Measurements from ENCODE around the gene AGAP1. TPM values are rescaled to one million over a fixed set of nuclear protein-coding genes. Genes with fewer than 3 reads are reported as not detected.
A peak's percentile ranks its signal among the peaks of the same experiment; 100 is the strongest.

AGAP1 gene
- total RNA-seq, 1 donor from 2014 or later = 39.0 TPM

- peak; percentile 68 for DNase-seq (ENCODE audit: low spot score)
- Mint-ChIP-seq H3K36me3 (ENCODE audit: low read depth) (no peaks in the 10 kb centered on the region), H3K4me1 (ENCODE audit: low read depth) (peaks cover 11% of the 10 kb centered on the region), H3K27ac (ENCODE audit: unreplicated experiment) (no peak overlapping the region), H3K9me3 (ENCODE audit: low read depth) (no peaks in the 10 kb centered on the region), H3K4me3 (ENCODE audit: unreplicated experiment) (no peak overlapping the region), H3K27me3 (ENCODE audit: low read depth) (no peaks in the 10 kb centered on the region)
- TF ChIP-seq CTCF (IDR thresholded peaks at IDR 0.05) = no peak
Observed at GRCh38 chr2:235539773-235540172, 45.9 kb downstream of the AGAP1 start.

GRCh38 chr2:235541016-235541415, 47.2 kb downstream of the AGAP1 start:
- H3K27ac Mint-ChIP-seq (ENCODE audit: unreplicated experiment) = no peak overlapping the region
- H3K36me3 Mint-ChIP-seq (ENCODE audit: low read depth) = no peaks in the 10 kb centered on the region
- DNase-seq (ENCODE audit: low spot score) = no peak
- H3K4me3 Mint-ChIP-seq (ENCODE audit: unreplicated experiment) = no peak overlapping the region
- peaks cover 11% of the 10 kb centered on the region for H3K4me1 Mint-ChIP-seq (ENCODE audit: low read depth)
- TF ChIP-seq CTCF (IDR thresholded peaks at IDR 0.05) = no peak
- no peaks in the 10 kb centered on the region for H3K9me3 Mint-ChIP-seq (ENCODE audit: low read depth)
- H3K27me3 Mint-ChIP-seq (ENCODE audit: low read depth) = no peaks in the 10 kb centered on the region

GRCh38 chr2:235541838-235542549, 48.2 kb downstream of the AGAP1 start:
- H3K9me3 Mint-ChIP-seq (ENCODE audit: low read depth) = no peaks in the 10 kb centered on the region
- DNase-seq (ENCODE audit: low spot score) = peak; percentile 39
- TF ChIP-seq CTCF (IDR thresholded peaks at IDR 0.05) = no peak

GRCh38 chr2:235542733-235543127, 48.9 kb downstream of the AGAP1 start:
- Mint-ChIP-seq H3K4me3 (ENCODE audit: unreplicated experiment) (no peak overlapping the region), H3K4me1 (ENCODE audit: low read depth) (peaks cover 8% of the 10 kb centered on the region), H3K36me3 (ENCODE audit: low read depth) (no peaks in the 10 kb centered on the region), H3K9me3 (ENCODE audit: low read depth) (no peaks in the 10 kb centered on the region), H3K27ac (ENCODE audit: unreplicated experiment) (no peak overlapping the region), H3K27me3 (ENCODE audit: low read depth) (no peaks in the 10 kb centered on the region)
- DNase-seq (ENCODE audit: low spot score) = peak; percentile 47
- TF ChIP-seq CTCF (IDR thresholded peaks at IDR 0.05) = no peak

More at GRCh38 chr2:235541838-235542549, 48.2 kb downstream of the AGAP1 start:
- Mint-ChIP-seq H3K4me1 (ENCODE audit: low read depth) (peaks cover 11% of the 10 kb centered on the region), H3K27ac (ENCODE audit: unreplicated experiment) (no peak overlapping the region), H3K4me3 (ENCODE audit: unreplicated experiment) (no peak overlapping the region), H3K27me3 (ENCODE audit: low read depth) (no peaks in the 10 kb centered on the region), H3K36me3 (ENCODE audit: low read depth) (no peaks in the 10 kb centered on the region)

GRCh38 chr2:235543128-235543750, 49.4 kb downstream of the AGAP1 start:
- no peaks in the 10 kb centered on the region for H3K9me3 Mint-ChIP-seq (ENCODE audit: low read depth)
- TF ChIP-seq CTCF (IDR thresholded peaks at IDR 0.05) = no peak
- no peak overlapping the region for H3K4me3 Mint-ChIP-seq (ENCODE audit: unreplicated experiment)
- no peak overlapping the region for H3K27ac Mint-ChIP-seq (ENCODE audit: unreplicated experiment)
- H3K4me1 Mint-ChIP-seq (ENCODE audit: low read depth) = peaks cover 4% of the 10 kb centered on the region
- H3K36me3 Mint-ChIP-seq (ENCODE audit: low read depth) = no peaks in the 10 kb centered on the region
- DNase-seq (ENCODE audit: low spot score) = peak; percentile 55
- no peaks in the 10 kb centered on the region for H3K27me3 Mint-ChIP-seq (ENCODE audit: low read depth)
